Choroid plexus epithelial cell (primary cell): ENCODE results near the gene MRTO4.
"Not testable (repeated sequence)": the region's sequence is repeated elsewhere in the genome, so short reads cannot be mapped to it uniquely, and the experiment has no call there.

Experiments used
- DNase-seq: peaks from one replicate; pipeline ENCODE4 v3.0.0-alpha.2; 2010; ENCODE audit warnings: low read depth
- H3K4me3 ChIP-seq: 2 replicates; pipeline ENCODE4 v1.5.1; 2011; ENCODE audit warnings: low read depth, mild to moderate bottlenecking, control low read depth, low read length, moderate library complexity
- CTCF ChIP-seq: conservative IDR thresholded peaks from 2 replicates; pipeline ENCODE4 v1.5.1; 2011; ENCODE audit warnings: low read depth, mild to moderate bottlenecking, control low read depth, inconsistent platforms, low read length, moderate library complexity

The MRTO4 gene

DNA sequence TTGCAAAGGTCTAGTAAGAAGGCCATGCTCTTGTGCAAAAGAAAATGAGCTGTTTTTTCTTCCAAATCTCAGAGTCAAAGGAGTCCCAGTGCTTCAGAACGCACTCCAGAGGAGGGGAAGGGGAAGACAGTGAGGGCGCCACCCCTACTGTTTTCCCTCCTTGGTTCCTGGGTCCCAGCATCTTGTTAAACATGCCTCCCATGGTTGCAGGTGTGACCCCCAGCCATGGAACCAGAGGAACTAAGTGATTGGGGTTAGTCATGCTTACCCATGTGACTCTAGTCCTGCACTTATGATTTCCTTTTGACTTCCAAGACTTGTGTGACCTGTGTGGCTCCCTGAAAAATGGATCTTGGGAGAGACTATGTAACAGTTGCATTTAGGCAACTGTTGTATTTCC is 43.0 kb downstream of the MRTO4 start:
- no peak for TF ChIP-seq CTCF
- no peak for DNase-seq
- no peak overlapping the region for H3K4me3 ChIP-seq

- no peak for DNase-seq
- no peak overlapping the region for H3K4me3 ChIP-seq
- no peak for TF ChIP-seq CTCF
Measured at GRCh38 chr1:19300211-19300610, 48.6 kb downstream of the MRTO4 start.

DNA sequence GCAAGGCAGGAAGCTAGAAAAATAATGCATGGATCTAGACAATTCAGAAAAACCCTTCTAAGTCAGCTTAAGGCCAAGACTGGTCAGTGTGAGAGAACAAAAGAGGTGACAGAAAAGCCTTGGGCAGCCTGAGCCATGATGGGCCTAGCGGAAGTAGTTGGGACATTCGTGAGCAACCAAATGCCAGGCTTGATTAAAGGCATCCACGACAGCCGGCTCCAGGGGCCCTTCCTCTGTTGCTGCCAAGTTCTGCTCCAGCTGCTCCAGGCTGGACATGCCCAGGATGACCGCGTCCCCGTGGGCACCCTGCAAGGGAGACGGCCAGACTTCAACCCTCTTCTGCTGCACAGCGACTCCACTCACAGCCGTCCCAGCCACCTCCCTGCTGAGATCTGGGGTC is 52.5 kb downstream of the MRTO4 start:
- H3K4me3 ChIP-seq, DNase-seq: not testable (repeated sequence)

GRCh38 chr1:19305880-19306279 is 54.3 kb downstream of the MRTO4 start:
- no peak for TF ChIP-seq CTCF
- H3K4me3 ChIP-seq, result no peak overlapping the region
- no peak for DNase-seq

DNA sequence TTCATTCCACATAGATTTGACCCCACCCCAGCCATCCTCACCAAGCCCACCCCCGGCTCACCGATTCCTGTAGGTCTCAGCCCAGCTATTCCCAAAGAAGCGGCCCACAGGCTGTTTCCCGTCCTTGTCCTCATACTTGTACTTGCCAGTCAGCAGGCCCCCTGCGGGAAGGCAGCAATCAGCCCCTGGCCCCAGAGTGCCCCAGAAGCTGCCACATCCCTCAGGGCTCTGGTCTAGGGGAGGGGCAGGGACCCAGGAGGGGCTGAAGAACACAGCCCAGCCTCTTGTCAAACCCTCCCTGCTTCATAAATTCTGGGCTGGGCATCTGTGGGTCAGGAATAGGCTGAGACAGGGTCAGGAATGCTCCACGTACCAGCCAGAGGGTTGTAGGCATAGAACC is 55.3 kb downstream of the MRTO4 start:
- DNase-seq, result no peak
- H3K4me3 ChIP-seq, result no peak overlapping the region
- no peak for TF ChIP-seq CTCF

DNA sequence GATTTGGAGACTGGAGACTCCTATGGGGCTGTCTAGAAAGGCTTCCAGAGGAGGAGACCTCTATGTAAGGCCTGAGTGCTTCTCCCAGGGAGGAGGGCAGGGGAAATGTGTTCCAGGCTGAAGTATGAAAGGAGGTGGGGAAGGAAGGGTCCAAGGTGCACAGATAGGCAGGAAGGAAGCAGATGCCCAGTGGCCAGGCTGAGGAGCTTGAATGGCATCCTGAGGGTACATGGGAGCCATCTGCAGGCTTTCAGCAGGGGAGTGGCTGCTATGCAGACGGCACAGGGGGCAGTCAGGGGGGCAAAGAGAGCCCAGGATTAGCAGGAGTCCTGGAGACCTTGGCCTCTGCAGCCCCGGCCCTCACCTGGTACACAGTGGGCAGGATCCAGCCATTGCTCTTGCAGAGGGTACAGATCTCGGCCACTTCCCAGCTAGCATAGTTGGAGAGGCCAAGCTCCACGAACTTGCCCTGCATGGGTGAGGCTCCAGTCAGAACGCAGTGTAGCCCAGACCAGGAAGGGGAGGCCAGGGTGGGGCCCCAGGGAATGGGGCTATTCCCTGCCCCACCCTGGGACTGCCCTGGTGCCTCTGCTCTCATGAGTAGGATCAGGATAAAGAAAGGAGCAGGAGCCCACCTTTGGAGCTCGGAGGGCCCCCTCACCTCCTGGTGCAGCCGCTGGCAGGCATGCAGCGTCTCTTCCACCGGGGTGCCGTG is 56.3 kb downstream of the MRTO4 start:
- H3K4me3 ChIP-seq, result no peak overlapping the region
- no peak for TF ChIP-seq CTCF
- no peak for DNase-seq

- no peak for DNase-seq
- no peak for TF ChIP-seq CTCF
- no peak overlapping the region for H3K4me3 ChIP-seq
Measured at GRCh38 chr1:19308509-19308907, 56.9 kb downstream of the MRTO4 start.
